ENCODE results near the gene TMED7. TPM values are rescaled to one million over a fixed set of nuclear protein-coding genes. Genes with fewer than 3 reads are reported as not detected.

TMED7 gene
- total RNA-seq, 1 experiment from 2014 or later, result 86.5 TPM

DNA sequence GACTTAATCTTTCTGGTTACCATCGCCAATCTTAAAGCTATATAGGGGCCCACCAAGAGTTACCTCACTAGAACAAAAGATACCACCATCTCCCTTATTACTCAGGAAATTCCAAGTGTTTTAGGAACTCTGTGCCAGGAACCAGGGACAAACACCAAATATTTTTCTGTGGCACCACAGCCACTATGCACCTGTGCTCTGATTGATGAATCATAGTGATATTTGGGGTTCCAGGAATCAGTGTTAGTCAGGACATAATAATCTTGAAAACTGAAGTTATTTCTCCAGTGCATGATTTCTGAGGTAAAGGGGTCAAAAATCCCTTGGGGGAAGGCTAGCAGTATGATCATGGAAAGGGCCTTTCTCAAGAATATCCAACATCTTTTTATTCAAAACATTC is 10.2 kb upstream of the TMED7 start:
- Mint-ChIP-seq H3K27me3 (ENCODE audit: low read depth) (no peaks in the 10 kb centered on the region), H3K4me1 (peaks cover 56% of the 10 kb centered on the region), H3K4me3 (no peak overlapping the region), H3K9me3 (no peaks in the 10 kb centered on the region), H3K36me3 (no peaks in the 10 kb centered on the region), H3K27ac (no peak overlapping the region)
- ChIA-PET POLR2A (no interaction called here), CTCF (interaction anchor here (0.8 to 2.5 kb wide), 7 partner anchors 11 to 405 kb away, joined by 3 to 25 read pairs (median 5); no protein-coding TSS in a partner anchor)
- DNase-seq (ENCODE audit: low spot score), result no peak
- ATAC-seq, result no peak
- TF ChIP-seq NFYB (CRISPR knock-in tag; conservative IDR thresholded peaks at IDR 0.05; ENCODE audit: low read depth) (no peak), ZNF121 (CRISPR knock-in tag; IDR thresholded peaks at IDR 0.05) (no peak), ZBTB21 (CRISPR knock-in tag; IDR thresholded peaks at IDR 0.05; ENCODE audit: borderline replicate concordance) (no peak), ATF1 (CRISPR knock-in tag; IDR thresholded peaks at IDR 0.05) (no peak), SMAD4 (CRISPR knock-in tag; IDR thresholded peaks at IDR 0.05) (no peak), HMGA2 (CRISPR knock-in tag; IDR thresholded peaks at IDR 0.05) (no peak), JUN (CRISPR knock-in tag; IDR thresholded peaks at IDR 0.05) (no peak), MXD4 (CRISPR knock-in tag; IDR thresholded peaks at IDR 0.05; ENCODE audit: borderline replicate concordance) (no peak), GTF2I (CRISPR knock-in tag; conservative IDR thresholded peaks at IDR 0.05) (no peak), ETV6 (CRISPR knock-in tag; IDR thresholded peaks at IDR 0.05) (no peak), CREM (CRISPR knock-in tag; IDR thresholded peaks at IDR 0.05) (no peak), EMX1 (CRISPR knock-in tag; IDR thresholded peaks at IDR 0.05) (no peak)
- TF ChIP-seq, protein P1, sequence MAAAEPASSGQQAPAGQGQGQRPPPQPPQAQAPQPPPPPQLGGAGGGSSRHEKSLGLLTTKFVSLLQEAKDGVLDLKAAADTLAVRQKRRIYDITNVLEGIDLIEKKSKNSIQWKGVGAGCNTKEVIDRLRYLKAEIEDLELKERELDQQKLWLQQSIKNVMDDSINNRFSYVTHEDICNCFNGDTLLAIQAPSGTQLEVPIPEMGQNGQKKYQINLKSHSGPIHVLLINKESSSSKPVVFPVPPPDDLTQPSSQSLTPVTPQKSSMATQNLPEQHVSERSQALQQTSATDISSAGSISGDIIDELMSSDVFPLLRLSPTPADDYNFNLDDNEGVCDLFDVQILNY (CRISPR knock-in tag; IDR thresholded peaks at IDR 0.05), result no peak
- TF ChIP-seq, protein P2, sequence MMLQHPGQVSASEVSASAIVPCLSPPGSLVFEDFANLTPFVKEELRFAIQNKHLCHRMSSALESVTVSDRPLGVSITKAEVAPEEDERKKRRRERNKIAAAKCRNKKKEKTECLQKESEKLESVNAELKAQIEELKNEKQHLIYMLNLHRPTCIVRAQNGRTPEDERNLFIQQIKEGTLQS (CRISPR knock-in tag; conservative IDR thresholded peaks at IDR 0.05), result no peak
- TF ChIP-seq, protein P3, sequence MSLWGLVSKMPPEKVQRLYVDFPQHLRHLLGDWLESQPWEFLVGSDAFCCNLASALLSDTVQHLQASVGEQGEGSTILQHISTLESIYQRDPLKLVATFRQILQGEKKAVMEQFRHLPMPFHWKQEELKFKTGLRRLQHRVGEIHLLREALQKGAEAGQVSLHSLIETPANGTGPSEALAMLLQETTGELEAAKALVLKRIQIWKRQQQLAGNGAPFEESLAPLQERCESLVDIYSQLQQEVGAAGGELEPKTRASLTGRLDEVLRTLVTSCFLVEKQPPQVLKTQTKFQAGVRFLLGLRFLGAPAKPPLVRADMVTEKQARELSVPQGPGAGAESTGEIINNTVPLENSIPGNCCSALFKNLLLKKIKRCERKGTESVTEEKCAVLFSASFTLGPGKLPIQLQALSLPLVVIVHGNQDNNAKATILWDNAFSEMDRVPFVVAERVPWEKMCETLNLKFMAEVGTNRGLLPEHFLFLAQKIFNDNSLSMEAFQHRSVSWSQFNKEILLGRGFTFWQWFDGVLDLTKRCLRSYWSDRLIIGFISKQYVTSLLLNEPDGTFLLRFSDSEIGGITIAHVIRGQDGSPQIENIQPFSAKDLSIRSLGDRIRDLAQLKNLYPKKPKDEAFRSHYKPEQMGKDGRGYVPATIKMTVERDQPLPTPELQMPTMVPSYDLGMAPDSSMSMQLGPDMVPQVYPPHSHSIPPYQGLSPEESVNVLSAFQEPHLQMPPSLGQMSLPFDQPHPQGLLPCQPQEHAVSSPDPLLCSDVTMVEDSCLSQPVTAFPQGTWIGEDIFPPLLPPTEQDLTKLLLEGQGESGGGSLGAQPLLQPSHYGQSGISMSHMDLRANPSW (CRISPR knock-in tag; conservative IDR thresholded peaks at IDR 0.05; ENCODE audit: low read depth), result no peak
- TF ChIP-seq, protein P4, sequence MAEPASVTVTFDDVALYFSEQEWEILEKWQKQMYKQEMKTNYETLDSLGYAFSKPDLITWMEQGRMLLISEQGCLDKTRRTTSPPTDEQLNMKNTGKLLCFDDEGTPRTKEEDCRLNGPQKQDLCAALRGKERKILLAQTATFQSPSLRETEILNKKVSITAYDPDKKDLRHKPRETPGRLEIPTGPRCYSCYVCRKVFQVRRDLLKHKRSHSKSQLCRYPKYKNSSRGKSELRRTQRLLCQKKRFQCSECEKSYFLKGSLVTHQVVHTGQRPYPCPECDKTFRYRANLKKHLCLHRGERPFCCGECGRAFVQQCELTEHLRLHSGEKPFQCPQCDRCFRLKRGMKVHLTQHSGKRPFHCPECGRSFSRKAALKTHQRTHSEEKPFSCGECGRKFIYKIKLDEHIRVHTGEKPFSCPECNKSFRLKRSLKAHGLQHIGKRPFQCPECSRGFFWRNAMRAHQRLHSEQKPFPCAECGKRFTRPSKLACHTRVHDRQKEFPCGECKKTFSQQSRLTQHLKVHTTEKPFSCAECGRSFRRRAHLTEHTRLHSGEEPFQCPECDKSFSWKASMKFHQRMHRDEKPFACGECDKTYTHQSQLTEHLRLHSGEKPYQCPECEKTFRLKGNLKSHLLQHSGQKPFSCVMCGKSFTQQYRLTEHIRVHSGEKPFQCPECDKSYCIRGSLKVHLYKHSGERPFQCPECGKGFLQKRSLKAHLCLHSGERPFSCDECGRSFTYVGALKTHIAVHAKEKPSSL (CRISPR knock-in tag; conservative IDR thresholded peaks at IDR 0.05), result no peak
- TF ChIP-seq, protein P5, sequence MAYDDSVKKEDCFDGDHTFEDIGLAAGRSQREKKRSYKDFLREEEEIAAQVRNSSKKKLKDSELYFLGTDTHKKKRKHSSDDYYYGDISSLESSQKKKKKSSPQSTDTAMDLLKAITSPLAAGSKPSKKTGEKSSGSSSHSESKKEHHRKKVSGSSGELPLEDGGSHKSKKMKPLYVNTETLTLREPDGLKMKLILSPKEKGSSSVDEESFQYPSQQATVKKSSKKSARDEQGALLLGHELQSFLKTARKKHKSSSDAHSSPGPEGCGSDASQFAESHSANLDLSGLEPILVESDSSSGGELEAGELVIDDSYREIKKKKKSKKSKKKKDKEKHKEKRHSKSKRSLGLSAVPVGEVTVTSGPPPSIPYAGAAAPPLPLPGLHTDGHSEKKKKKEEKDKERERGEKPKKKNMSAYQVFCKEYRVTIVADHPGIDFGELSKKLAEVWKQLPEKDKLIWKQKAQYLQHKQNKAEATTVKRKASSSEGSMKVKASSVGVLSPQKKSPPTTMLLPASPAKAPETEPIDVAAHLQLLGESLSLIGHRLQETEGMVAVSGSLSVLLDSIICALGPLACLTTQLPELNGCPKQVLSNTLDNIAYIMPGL (CRISPR knock-in tag; IDR thresholded peaks at IDR 0.05), result no peak

DNA sequence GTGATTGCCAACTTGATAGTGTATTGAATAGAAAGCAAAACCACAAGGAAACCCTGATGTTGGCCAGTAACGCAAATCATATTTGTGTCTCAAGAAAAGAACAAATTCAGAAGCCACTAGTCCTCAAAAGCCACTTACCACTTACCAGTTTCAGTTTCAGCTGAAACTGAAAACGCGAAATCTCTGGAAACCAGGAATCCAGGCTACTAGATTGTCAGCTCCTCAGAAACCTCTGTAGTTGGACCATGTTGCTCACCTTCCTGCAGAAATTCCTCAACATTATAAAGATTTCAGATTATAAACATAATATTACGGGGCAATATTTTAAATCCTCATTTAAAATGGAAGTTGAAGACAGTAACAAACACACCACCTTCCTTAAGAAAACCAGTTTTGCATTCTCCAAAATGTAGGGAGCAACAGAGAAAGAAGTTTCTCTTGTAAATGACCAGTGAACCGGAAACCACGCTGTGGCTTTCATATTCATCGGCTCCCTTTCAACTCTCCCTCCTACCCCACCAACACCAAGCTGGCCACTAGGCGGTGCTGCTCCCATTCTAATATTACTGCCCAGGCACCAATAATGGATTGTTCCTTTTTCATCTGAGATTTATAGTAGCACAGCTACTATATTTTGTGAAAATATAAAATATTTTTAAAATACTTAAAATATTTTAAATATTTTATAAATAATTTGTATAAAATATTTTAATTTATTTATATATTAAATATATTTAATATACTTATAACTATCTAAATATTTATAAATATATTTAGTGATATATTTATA is 8.7 kb upstream of the TMED7 start:
- peak overlapping the region; percentile 66 for H3K4me3 Mint-ChIP-seq
- ATAC-seq (peak; percentile 84), DNase-seq (ENCODE audit: low spot score) (peak; percentile 92)
- H3K27ac Mint-ChIP-seq, result peak overlapping the region; percentile 96
- CTCF ChIA-PET, result interaction anchor here (0.6 to 2.5 kb wide), 21 partner anchors 10 to 499 kb away, joined by 3 to 25 read pairs (median 3); partner anchors contain the start of gene CDO1
- POLR2A ChIA-PET, result interaction anchor here (0.9 kb wide), 1 partner anchor 165 kb away, joined by 3 read pairs; no protein-coding TSS in a partner anchor
- no peaks in the 10 kb centered on the region for H3K9me3 Mint-ChIP-seq
- no peaks in the 10 kb centered on the region for H3K27me3 Mint-ChIP-seq (ENCODE audit: low read depth)
- no peaks in the 10 kb centered on the region for H3K36me3 Mint-ChIP-seq
- H3K4me1 Mint-ChIP-seq, result peaks cover 56% of the 10 kb centered on the region
- TF ChIP-seq, protein P2 (CRISPR knock-in tag; conservative IDR thresholded peaks at IDR 0.05), result no peak
- TF ChIP-seq PRRX2 (CRISPR knock-in tag; IDR thresholded peaks at IDR 0.05), result no peak
- TF ChIP-seq, protein P6, sequence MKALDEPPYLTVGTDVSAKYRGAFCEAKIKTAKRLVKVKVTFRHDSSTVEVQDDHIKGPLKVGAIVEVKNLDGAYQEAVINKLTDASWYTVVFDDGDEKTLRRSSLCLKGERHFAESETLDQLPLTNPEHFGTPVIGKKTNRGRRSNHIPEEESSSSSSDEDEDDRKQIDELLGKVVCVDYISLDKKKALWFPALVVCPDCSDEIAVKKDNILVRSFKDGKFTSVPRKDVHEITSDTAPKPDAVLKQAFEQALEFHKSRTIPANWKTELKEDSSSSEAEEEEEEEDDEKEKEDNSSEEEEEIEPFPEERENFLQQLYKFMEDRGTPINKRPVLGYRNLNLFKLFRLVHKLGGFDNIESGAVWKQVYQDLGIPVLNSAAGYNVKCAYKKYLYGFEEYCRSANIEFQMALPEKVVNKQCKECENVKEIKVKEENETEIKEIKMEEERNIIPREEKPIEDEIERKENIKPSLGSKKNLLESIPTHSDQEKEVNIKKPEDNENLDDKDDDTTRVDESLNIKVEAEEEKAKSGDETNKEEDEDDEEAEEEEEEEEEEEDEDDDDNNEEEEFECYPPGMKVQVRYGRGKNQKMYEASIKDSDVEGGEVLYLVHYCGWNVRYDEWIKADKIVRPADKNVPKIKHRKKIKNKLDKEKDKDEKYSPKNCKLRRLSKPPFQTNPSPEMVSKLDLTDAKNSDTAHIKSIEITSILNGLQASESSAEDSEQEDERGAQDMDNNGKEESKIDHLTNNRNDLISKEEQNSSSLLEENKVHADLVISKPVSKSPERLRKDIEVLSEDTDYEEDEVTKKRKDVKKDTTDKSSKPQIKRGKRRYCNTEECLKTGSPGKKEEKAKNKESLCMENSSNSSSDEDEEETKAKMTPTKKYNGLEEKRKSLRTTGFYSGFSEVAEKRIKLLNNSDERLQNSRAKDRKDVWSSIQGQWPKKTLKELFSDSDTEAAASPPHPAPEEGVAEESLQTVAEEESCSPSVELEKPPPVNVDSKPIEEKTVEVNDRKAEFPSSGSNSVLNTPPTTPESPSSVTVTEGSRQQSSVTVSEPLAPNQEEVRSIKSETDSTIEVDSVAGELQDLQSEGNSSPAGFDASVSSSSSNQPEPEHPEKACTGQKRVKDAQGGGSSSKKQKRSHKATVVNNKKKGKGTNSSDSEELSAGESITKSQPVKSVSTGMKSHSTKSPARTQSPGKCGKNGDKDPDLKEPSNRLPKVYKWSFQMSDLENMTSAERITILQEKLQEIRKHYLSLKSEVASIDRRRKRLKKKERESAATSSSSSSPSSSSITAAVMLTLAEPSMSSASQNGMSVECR (CRISPR knock-in tag; IDR thresholded peaks at IDR 0.05; ENCODE audit: borderline replicate concordance), result no peak
- TF ChIP-seq, protein P7, sequence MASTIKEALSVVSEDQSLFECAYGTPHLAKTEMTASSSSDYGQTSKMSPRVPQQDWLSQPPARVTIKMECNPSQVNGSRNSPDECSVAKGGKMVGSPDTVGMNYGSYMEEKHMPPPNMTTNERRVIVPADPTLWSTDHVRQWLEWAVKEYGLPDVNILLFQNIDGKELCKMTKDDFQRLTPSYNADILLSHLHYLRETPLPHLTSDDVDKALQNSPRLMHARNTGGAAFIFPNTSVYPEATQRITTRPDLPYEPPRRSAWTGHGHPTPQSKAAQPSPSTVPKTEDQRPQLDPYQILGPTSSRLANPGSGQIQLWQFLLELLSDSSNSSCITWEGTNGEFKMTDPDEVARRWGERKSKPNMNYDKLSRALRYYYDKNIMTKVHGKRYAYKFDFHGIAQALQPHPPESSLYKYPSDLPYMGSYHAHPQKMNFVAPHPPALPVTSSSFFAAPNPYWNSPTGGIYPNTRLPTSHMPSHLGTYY (CRISPR knock-in tag; IDR thresholded peaks at IDR 0.05), result no peak
- TF ChIP-seq EMX1 (CRISPR knock-in tag; IDR thresholded peaks at IDR 0.05), result no peak
